Left kidney (tissue), 2 donors: Measurements from ENCODE around the gene SCAF11. TPM values are rescaled to one million over a fixed set of nuclear protein-coding genes. Genes with fewer than 3 reads are reported as not detected.

Experiments
- DNase-seq: peaks from one replicate; pipeline ENCODE4 v3.0.0-alpha.2; 2013
- polyA plus RNA-seq: library from polyadenylated mRNA; unstranded; fragments of 120-200 nt; gene quantifications from one replicate; pipeline ENCODE4 v1.2.1, GENCODE V29; 2013; ENCODE audit not compliant: insufficient read length

The SCAF11 gene
- polyA plus RNA-seq, 1 donor, result 142 TPM

GRCh38 chr12:45987340-45987727 lies 3.0 kb downstream of the SCAF11 start:
- no peak for DNase-seq

GRCh38 chr12:45986641-45987339 lies 3.6 kb downstream of the SCAF11 start:
- DNase-seq, result no peak

GRCh38 chr12:45981075-45981837 lies 9.1 kb downstream of the SCAF11 start:
- DNase-seq, result no peak

DNA sequence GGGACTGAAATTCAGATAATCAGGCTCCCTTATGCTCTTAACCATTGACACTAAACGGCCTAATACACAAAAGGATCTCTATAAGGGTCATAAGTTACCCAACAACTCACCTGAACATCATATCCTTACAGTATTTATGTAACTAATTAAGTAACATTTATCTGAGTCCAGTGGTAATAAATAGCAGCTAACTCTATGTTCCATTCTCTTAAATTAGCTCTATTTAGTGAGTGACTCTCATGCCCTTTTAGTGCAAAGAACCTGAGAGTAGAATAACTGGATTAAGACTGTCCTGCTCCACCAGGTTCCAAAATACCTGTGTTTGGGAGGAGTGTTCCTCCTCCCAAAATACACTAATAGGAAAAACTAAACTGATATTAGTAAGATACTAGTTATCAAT lies 9.8 kb downstream of the SCAF11 start:
- no peak for DNase-seq

DNA sequence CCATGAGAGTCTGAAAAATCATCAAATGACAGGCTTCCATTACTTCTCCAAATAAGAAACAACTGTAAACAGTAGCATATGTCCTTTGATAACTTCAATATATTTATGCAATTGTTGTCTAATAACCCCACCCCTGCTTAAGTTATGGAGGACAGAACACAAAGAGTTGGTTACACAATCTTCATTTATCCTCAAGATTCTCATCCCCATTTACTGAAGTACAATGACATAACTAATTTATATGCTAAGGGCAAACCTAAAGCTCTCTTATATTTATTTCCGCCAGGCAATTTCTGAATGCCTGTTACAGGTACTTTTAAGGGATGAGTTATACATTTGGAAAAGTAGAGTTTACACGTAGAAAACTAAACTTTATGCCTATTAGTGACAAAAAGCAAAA lies 12.3 kb downstream of the SCAF11 start:
- no peak for DNase-seq

DNA sequence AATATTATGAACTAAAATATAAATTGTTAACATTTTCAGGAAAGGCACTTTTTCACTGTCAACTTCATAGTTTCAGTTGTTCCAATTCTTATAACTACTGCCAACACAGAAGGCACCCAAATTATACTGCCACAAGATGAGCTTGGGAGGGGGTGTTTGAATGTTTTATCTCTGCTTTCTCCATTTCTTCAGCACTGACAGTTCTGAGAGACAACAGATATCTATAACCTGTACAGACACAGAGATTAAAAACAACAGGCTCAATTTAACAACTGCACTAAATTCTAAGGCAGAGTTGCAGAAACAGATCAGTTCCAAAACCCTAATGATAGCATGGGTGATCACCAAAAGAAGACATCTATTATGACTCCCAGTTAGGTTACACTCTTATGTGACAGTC lies 12.8 kb downstream of the SCAF11 start:
- DNase-seq, result no peak

DNA sequence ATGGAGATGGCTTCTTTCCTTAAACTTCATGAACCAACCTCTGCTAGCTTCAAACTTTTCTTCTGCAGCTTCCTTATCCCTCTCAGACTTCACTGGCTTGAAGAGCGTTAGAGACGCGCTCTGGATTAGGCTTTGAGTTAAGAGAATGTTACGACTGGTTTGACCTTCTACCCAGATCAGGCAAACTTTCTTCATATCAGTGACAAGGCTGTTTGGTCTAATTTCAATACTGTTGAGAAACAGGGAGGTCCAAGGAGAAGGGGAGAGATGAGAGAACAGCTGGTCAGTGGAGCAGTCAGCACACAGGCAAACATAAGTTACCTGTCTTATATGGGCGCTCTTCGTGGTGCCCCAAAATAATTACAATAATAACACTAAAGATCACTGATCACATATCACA lies 14.9 kb downstream of the SCAF11 start:
- no peak for DNase-seq

GRCh38 chr12:45974883-45975282 lies 15.5 kb downstream of the SCAF11 start:
- DNase-seq, result no peak

GRCh38 chr12:45974171-45974719 lies 16.1 kb downstream of the SCAF11 start:
- DNase-seq, result no peak

DNA sequence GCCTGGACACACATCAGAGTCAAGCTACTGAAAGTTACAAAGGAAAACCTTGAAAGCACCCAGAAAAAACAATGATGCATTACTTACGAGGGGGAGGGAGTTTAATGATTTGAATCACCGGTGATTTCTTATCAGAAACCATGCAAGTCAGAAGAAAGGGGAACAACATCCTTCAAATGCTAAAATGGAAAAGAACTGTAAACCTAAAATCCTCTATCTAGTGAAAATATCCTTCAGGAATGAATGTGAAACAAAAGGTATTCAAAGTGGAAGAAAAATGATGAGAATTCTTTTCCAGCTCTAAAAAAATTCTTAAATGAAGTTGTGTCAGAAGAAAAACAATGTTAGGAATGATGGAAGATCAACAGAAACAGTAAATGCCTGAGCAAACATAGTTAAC lies 16.8 kb downstream of the SCAF11 start:
- no peak for DNase-seq

- DNase-seq, result no peak
Observed at GRCh38 chr12:45970391-45970790, 20.0 kb downstream of the SCAF11 start.

DNA sequence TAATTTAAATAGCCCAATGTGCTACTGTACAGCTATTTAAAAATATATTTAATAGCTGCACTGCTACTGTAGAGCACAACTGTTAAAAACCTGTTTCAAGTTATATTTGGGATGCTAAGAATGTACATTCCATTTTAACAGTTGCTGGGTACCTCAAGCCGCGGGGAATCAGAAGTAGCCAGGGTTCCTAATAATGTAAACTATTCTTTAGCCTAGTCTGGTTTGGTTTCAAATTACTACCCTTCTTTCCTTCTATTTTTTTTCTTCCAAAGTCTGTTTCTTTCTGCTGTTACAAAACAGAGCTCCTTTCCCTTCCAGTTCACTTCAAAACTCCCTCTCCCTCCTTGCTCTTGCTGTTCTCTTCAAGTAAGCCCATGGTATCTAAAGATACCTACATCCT lies 21.3 kb downstream of the SCAF11 start:
- no peak for DNase-seq

GRCh38 chr12:45966486-45966885 lies 23.9 kb downstream of the SCAF11 start:
- DNase-seq, result no peak

- DNase-seq, result no peak
Observed at GRCh38 chr12:45962553-45963325, 27.6 kb downstream of the SCAF11 start.

- no peak for DNase-seq
Observed at GRCh38 chr12:45959728-45960127, 30.6 kb downstream of the SCAF11 start.

DNA sequence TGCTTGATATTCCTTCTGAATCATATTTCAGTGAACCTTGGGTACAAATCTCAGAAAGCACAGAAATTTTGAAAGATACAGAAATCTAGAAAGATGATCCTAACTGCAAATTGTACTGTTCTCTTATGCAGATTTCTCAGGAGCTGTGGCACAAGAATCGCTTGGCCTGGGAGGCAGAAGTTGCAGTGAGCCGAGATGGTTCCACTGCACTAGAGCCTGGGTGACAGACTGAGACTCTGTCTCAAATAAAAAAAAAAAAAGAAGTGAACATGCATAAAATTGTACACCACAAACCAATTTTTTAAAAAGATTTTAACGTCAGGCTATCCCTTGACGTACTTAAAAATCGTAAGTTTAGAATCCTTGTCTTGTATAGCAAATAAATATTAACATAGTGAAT lies 31.3 kb downstream of the SCAF11 start:
- DNase-seq, result no peak

DNA sequence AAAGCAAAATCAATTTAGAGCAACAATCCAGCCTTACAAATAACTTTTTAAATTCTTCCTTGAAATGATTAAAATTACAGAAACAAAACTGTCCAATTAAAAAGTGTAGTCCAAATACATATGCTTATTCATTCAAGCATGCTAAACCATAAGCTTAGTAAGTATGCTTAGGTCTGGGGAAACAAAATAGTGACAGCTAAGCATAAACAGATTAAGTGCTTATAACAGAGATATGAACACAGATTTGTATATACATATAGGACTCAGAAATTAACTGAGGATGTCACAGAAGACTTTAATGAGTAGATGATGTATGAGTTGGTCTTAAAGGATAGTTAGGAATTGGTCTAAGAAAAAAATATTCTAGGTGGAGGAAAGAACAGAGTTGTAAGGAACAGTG lies 41.8 kb downstream of the SCAF11 start:
- DNase-seq, result no peak

- DNase-seq, result no peak
Observed at GRCh38 chr12:45946435-45946834, 43.9 kb downstream of the SCAF11 start.

DNA sequence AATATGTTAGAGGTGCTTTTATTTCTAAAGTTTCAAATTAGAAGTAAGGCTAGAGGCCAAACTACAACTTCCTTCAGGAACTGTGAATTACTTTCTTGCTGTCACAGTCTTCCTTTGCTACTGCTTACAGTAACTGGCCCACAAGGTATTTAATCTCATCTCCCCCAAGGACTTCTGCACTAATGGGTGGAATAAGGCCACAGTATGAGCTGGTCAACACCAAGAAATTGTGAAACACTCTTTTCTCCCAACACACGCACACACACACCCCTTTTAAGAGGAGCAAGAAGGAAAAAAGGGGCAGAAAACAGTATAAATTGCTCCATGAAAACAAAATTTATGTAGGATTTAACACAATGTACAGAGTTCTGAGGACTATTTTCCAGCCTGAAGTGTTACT lies 45.6 kb downstream of the SCAF11 start:
- no peak for DNase-seq

- DNase-seq, result no peak
Observed at GRCh38 chr12:45939759-45940158, 50.6 kb downstream of the SCAF11 start.

- no peak for DNase-seq
Observed at GRCh38 chr12:45938566-45938965, 51.8 kb downstream of the SCAF11 start.

- no peak for DNase-seq
Observed at GRCh38 chr12:45934956-45935355, 55.4 kb downstream of the SCAF11 start.

DNA sequence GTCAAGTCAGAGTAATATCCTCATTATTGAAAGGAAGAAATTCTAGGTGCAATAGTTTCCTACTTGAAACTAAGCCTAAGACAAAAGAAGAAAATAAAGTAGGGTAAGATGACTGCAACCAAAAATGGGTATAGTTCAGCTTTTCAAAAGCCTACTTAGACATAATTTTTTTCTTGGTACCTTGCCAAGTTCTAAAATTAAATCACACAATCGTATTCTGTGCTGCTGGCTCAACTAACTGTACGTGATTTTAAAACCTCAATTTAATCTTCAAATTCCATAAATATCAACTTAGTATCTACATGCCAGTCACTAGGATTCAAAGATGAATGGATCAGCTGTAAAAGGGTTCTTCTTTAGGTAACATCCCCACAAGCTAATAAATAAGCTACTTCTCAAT lies 56.9 kb downstream of the SCAF11 start:
- DNase-seq, result no peak
